K562 (cell line): ENCODE data around the gene CDC6. TPM values are rescaled to one million over a fixed set of nuclear protein-coding genes. Genes with fewer than 3 reads are reported as not detected.

ENCODE experiments used
- CBFA2T3 ChIP-seq: fragments of 450-650 bp; IDR thresholded peaks from 2 replicates; pipeline ENCODE4 v1.6.1; 2017
- CEBPG ChIP-seq, 3 experiments: fragments of 200-800 bp in 1 of 3; sonication (Bioruptor generic) in 1 of 3; sonication (generic) in 1 of 3; formaldehyde crosslinking in 1 of 3; IDR thresholded peaks in 2 of 3; conservative IDR thresholded peaks in 1 of 3; 2 replicates each; pipeline versions ENCODE4 v1.6.1 to v1.8.0; 2016 to 2022; ENCODE audit warnings: missing compliant biosample characterization in 2 of 3, missing genetic modification characterization in 2 of 3, mild to moderate bottlenecking in 1 of 3, missing genetic modification reagents in 1 of 3
- COPS2 ChIP-seq: fragments of 450-650 bp; conservative IDR thresholded peaks from 2 replicates; pipeline ENCODE4 v1.6.1; 2016; ENCODE audit warnings: mild to moderate bottlenecking, moderate library complexity
- ELF2 ChIP-seq: fragments of 250-450 bp; sonication (Bioruptor Pico); IDR thresholded peaks from 2 replicates; pipeline ENCODE4 v1.5.0; 2021; ENCODE audit warnings: mild to moderate bottlenecking
- FIP1L1 ChIP-seq: fragments of 200-400 bp; formaldehyde crosslinking; IDR thresholded peaks from 2 replicates; pipeline ENCODE4 v1.6.1; 2018; ENCODE audit warnings: mild to moderate bottlenecking, low read depth, low read length; ENCODE audit not compliant: poor library complexity, severe bottlenecking
- GABPB1 ChIP-seq: sonication (generic); formaldehyde crosslinking; IDR thresholded peaks from 2 replicates; pipeline ENCODE4 v1.8.0; 2022; ENCODE audit warnings: mild to moderate bottlenecking, missing genetic modification reagents
- HSF4 ChIP-seq: fragments of 250-450 bp; sonication (Bioruptor Pico); IDR thresholded peaks from 2 replicates; pipeline ENCODE4 v2.1.2; 2022; ENCODE audit warnings: mild to moderate bottlenecking, moderate library complexity, borderline replicate concordance
- POLR2AphosphoS2 ChIP-seq: IDR thresholded peaks from 2 replicates; pipeline ENCODE4 v1.6.1; 2012; ENCODE audit warnings: low read length, improper control_type of control experiment
- SIN3B ChIP-seq: fragments of 450-650 bp; IDR thresholded peaks from 2 replicates; pipeline ENCODE4 v1.6.1; 2017; ENCODE audit warnings: low read depth, mild to moderate bottlenecking, moderate library complexity
- SMARCB1 ChIP-seq: IDR thresholded peaks from 2 replicates; pipeline ENCODE4 v1.6.1; 2011; ENCODE audit warnings: improper control_type of control experiment, low read depth; ENCODE audit not compliant: insufficient read length
- SRF ChIP-seq, 2 experiments: fragments of 250-450, 450-650 bp in 1 of 2; sonication (Bioruptor Pico) in 1 of 2; sonication (generic) in 1 of 2; formaldehyde crosslinking; IDR thresholded peaks; 2 replicates each; pipeline versions ENCODE4 v1.5.0 to v1.5.1; 2020 to 2022; ENCODE audit warnings: mild to moderate bottlenecking in 1 of 2, missing genetic modification reagents in 1 of 2
- SUPT5H ChIP-seq: fragments of 450-650 bp; IDR thresholded peaks from 2 replicates; pipeline ENCODE4 v1.6.1; 2016
- TCF3 ChIP-seq: sonication (generic); formaldehyde crosslinking; IDR thresholded peaks from 2 replicates; pipeline ENCODE4 v1.4.0; 2020; ENCODE audit warnings: mild to moderate bottlenecking, missing genetic modification reagents
- ZNF707 ChIP-seq: fragments of 250-450 bp; sonication (Bioruptor Pico); conservative IDR thresholded peaks from 2 replicates; pipeline ENCODE4 v1.8.0; 2022; ENCODE audit warnings: inconsistent platforms, mild to moderate bottlenecking, moderate library complexity
- ZSCAN32 ChIP-seq: fragments of 450-650 bp; formaldehyde crosslinking; IDR thresholded peaks from 2 replicates; pipeline ENCODE4 v1.4.0; 2020; ENCODE audit warnings: mild to moderate bottlenecking, moderate library complexity
- polyA plus RNA-seq, 8 experiments: library from polyadenylated mRNA; depleted of rRNA in 4 of 8; stranded (reverse) in 5 of 8; unstranded in 3 of 8; fragments of >200 nt; fragmentation: Nextera tagmentation in 2 of 8; fragmentation: Illumina TruSeq in 1 of 8; extraction: Ambion mirVana in 2 of 8; extraction: Trizol in 1 of 8; gene quantifications; 2 replicates each; pipeline versions ENCODE4 v1.2.1 to v1.2.3, GENCODE V29; 2011 to 2014; ENCODE audit warnings: inconsistent platforms in 1 of 8, missing spikeins in 1 of 8
- total RNA-seq, 7 experiments: library from RNA; depleted of rRNA in 6 of 7; stranded (reverse); fragments of >200 nt in 6 of 7; fragmentation: Illumina TruSeq in 2 of 7; extraction: Trizol in 2 of 7; gene quantifications; 2 replicates each; pipeline versions ENCODE4 v1.2.1 to v1.2.3, GENCODE V29; 2011 to 2021; ENCODE audit warnings: low replicate concordance in 1 of 7
- TF ChIP-seq, protein P1 (sequence below), 2 experiments: fragments of 450-650 bp; formaldehyde crosslinking in 1 of 2; IDR thresholded peaks; 2 replicates each; pipeline versions ENCODE4 v1.4.0 to v1.6.1; 2014 to 2020; ENCODE audit warnings: mild to moderate bottlenecking in 2 of 2, borderline replicate concordance in 1 of 2, low read depth in 1 of 2
- TF ChIP-seq, protein P2 (sequence below): fragments of 450-650 bp; IDR thresholded peaks from 2 replicates; pipeline ENCODE4 v1.6.1; 2017; ENCODE audit warnings: antibody characterized with exemption

The CDC6 gene
- total and polyA plus RNA-seq, 9 of the 15 experiments (the other 6 are each of a cell fraction or from before 2014, with no cell fraction given): 29.6 to 141 (median 106) TPM

DNA sequence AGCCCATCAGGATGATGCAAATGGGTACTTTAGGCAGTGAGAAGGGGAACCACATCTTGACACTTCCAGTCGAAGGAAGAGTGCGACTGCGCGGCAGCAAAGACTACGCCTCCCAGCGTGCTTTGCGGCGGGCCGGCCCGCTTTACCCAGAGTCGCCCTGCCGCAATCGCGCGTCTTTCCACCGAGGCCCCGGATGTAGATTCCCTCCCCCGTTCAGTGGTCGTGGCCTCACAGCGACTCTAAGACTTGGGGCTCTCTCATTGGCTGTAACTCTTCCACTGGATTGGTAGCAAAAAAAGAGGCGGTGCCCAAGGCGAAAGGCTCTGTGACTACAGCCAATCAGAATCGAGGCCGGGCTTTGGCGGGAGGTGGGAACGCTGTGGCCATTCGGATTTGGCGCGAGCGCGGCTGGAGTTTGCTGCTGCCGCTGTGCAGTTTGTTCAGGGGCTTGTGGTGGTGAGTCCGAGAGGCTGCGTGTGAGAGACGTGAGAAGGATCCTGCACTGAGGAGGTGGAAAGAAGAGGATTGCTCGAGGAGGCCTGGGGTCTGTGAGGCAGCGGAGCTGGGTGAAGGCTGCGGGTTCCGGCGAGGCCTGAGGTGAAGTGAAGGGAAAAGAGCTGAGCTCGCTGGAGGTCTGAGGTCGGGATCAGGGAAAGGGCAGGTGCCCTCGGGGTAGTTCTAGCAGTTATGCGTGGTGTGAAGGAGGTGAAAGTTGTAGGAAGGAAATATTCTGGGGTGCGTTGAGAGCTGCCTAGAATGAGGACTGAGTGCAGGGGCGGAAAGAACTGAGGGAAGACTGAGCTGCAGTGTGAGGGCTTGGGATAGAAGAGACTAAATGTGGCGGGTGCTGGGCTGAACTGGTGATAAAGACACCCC lies at the start of gene CDC6 (continued):
- TF ChIP-seq, protein P1, sequence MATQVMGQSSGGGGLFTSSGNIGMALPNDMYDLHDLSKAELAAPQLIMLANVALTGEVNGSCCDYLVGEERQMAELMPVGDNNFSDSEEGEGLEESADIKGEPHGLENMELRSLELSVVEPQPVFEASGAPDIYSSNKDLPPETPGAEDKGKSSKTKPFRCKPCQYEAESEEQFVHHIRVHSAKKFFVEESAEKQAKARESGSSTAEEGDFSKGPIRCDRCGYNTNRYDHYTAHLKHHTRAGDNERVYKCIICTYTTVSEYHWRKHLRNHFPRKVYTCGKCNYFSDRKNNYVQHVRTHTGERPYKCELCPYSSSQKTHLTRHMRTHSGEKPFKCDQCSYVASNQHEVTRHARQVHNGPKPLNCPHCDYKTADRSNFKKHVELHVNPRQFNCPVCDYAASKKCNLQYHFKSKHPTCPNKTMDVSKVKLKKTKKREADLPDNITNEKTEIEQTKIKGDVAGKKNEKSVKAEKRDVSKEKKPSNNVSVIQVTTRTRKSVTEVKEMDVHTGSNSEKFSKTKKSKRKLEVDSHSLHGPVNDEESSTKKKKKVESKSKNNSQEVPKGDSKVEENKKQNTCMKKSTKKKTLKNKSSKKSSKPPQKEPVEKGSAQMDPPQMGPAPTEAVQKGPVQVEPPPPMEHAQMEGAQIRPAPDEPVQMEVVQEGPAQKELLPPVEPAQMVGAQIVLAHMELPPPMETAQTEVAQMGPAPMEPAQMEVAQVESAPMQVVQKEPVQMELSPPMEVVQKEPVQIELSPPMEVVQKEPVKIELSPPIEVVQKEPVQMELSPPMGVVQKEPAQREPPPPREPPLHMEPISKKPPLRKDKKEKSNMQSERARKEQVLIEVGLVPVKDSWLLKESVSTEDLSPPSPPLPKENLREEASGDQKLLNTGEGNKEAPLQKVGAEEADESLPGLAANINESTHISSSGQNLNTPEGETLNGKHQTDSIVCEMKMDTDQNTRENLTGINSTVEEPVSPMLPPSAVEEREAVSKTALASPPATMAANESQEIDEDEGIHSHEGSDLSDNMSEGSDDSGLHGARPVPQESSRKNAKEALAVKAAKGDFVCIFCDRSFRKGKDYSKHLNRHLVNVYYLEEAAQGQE (IDR thresholded peaks at IDR 0.05; ENCODE audit: borderline replicate concordance): no peak
- TF ChIP-seq, protein P1 (CRISPR knock-in tag; IDR thresholded peaks at IDR 0.05; ENCODE audit: low read depth): no peak
- TF ChIP-seq CEBPG (CRISPR knock-in tag; IDR thresholded peaks at IDR 0.05) (no peak), CEBPG (tag; conservative IDR thresholded peaks at IDR 0.05 in 1 of 2, IDR thresholded peaks at IDR 0.05 in 1 of 2) (0 out of 4 replicates have a peak, but pooled peaks of 1 of the 2 experiments have one; percentile 22), SMARCB1 (no peak), ZSCAN32 (CRISPR knock-in tag) (no peak), SIN3B (peak; percentile 67; the same call in 1 of the 2 replicates), ELF2 (CRISPR knock-in tag) (peak; percentile 48; the same call in 1 of the 2 replicates), SRF (CRISPR knock-in tag; IDR thresholded peaks at IDR 0.05) (peak in 1 of 2 experiments; percentile 53; a peak in 1 of 4 replicates), TCF3 (CRISPR knock-in tag) (no peak), COPS2 (no peak), ZNF707 (CRISPR knock-in tag) (no peak), GABPB1 (peak; percentile 48; the same call in 1 of the 2 replicates), FIP1L1 (no peak), SUPT5H (peak; percentile 99), POLR2AphosphoS2 (peak; percentile 81; the same call in 1 of the 2 replicates), CBFA2T3 (no peak), HSF4 (CRISPR knock-in tag) (no peak)
- TF ChIP-seq, protein P2, sequence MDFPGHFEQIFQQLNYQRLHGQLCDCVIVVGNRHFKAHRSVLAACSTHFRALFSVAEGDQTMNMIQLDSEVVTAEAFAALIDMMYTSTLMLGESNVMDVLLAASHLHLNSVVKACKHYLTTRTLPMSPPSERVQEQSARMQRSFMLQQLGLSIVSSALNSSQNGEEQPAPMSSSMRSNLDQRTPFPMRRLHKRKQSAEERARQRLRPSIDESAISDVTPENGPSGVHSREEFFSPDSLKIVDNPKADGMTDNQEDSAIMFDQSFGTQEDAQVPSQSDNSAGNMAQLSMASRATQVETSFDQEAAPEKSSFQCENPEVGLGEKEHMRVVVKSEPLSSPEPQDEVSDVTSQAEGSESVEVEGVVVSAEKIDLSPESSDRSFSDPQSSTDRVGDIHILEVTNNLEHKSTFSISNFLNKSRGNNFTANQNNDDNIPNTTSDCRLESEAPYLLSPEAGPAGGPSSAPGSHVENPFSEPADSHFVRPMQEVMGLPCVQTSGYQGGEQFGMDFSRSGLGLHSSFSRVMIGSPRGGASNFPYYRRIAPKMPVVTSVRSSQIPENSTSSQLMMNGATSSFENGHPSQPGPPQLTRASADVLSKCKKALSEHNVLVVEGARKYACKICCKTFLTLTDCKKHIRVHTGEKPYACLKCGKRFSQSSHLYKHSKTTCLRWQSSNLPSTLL: 0 out of 2 replicates have a peak, but pooled peaks have one; percentile 0
